Hair follicle dermal papilla cell (primary cell): ENCODE data around the gene C4A. TPM values are rescaled to one million over a fixed set of nuclear protein-coding genes. Genes with fewer than 3 reads are reported as not detected.

Experiments used
- small RNA-seq: library from RNA; depleted of rRNA; stranded (forward); fragments of <200 nt; gene quantifications from one replicate; pipeline ENCODE3, GENCODE V24; 2012
- total RNA-seq: library from RNA; depleted of rRNA; stranded (reverse); fragments of >200 nt; gene quantifications from 2 replicates; pipeline ENCODE4 v1.2.3, GENCODE V29; 2012

Gene C4A
- total RNA-seq, result 4.9 and 6.8 TPM in 2 replicates

GRCh38 chr6:31981744-31982143, at the start of gene C4A:
C4A (plus strand) TSS chr6:31982057; CDS start chr6:31982108, 51 bp downstream.

GRCh38 chr6:31945507-31946369, 36.1 kb upstream of the C4A start, which contains the start of gene CFB:
CFB (plus strand) TSS chr6:31946095; CDS start chr6:31946222, 127 bp downstream.

GRCh38 chr6:31958741-31959739, 22.8 kb upstream of the C4A start, which contains the start of the genes NELFE and SKIC2:
NELFE (minus strand) TSS chr6:31958971; CDS start chr6:31958446, 525 bp downstream.
SKIC2 (plus strand) TSS chr6:31959175; CDS start chr6:31959193, 18 bp downstream.

GRCh38 chr6:31971993-31972708, 9.7 kb upstream of the C4A start, which contains the start of gene DXO:
DXO (minus strand) TSS chr6:31972138; CDS start chr6:31971675, 463 bp downstream.

GRCh38 chr6:32014547-32014946, 32.7 kb downstream of the C4A start, which contains the start of gene C4B:
C4B (plus strand) TSS chr6:32014795; CDS start chr6:32014846, 51 bp downstream.

GRCh38 chr6:32037598-32038524, 56.0 kb downstream of the C4A start, which contains the start of gene CYP21A2:
CYP21A2 (plus strand) TSS chr6:32038415; CDS start chr6:32038423, 8 bp downstream.

Small RNA genes lying within 50 kb of the gene (small RNA-seq; reads per million reads assigned to genes)
- not detected for gene AL645922.1

Other genes with a start within 250 kb of the C4A start
- 499 and 664 TPM in 2 replicates for gene CLIC1, start 245.5 kb upstream of the C4A start, total RNA-seq
- 9.6 and 11.7 TPM in 2 replicates for gene MSH5, start 242.1 kb upstream of the C4A start, total RNA-seq
- 0.61 TPM in 1 of 2 replicates, not detected in the other for gene SAPCD1, start 219.4 kb upstream of the C4A start, total RNA-seq
- under 0.01 and 0.97 TPM in 2 replicates for gene VWA7, start 204.7 kb upstream of the C4A start, total RNA-seq
- 48.5 and 60.0 TPM in 2 replicates for gene VARS1, start 186.3 kb upstream of the C4A start, total RNA-seq
- gene LSM2, start 175.1 kb upstream of the C4A start, total RNA-seq, result 15.1 and 19.4 TPM in 2 replicates
- 0.73 and 0.97 TPM in 2 replicates for gene HSPA1L, start 166.8 kb upstream of the C4A start, total RNA-seq
- gene HSPA1A, start 166.5 kb upstream of the C4A start, total RNA-seq, result 148 and 178 TPM in 2 replicates
- gene HSPA1B, start 154.3 kb upstream of the C4A start, total RNA-seq, result 149 and 152 TPM in 2 replicates
- 74.3 and 76.3 TPM in 2 replicates for gene NEU1, start 119.2 kb upstream of the C4A start, total RNA-seq
- not detected in 2 replicates for gene SLC44A4, start 103.1 kb upstream of the C4A start, total RNA-seq
- 55.6 and 57.8 TPM in 2 replicates for gene EHMT2, start 84.4 kb upstream of the C4A start, total RNA-seq
- 2.3 and 4.4 TPM in 2 replicates for gene ZBTB12, start 80.0 kb upstream of the C4A start, total RNA-seq
- gene C2, start 54.3 kb upstream of the C4A start, total RNA-seq, result 2.1 and 3.3 TPM in 2 replicates
- 13.5 and 31.3 TPM in 2 replicates for gene CFB, start 36.0 kb upstream of the C4A start, total RNA-seq
- gene NELFE, start 23.1 kb upstream of the C4A start, total RNA-seq, result 81.9 and 97.9 TPM in 2 replicates
- gene SKIC2, start 22.9 kb upstream of the C4A start, total RNA-seq, result 47.5 and 61.8 TPM in 2 replicates
- gene DXO, start 9.9 kb upstream of the C4A start, total RNA-seq, result 21.1 and 21.3 TPM in 2 replicates
- 2.1 and 2.8 TPM in 2 replicates for gene C4B, start 32.7 kb downstream of the C4A start, total RNA-seq
- 0.12 TPM in 1 of 2 replicates, not detected in the other for gene CYP21A2, start 56.4 kb downstream of the C4A start, total RNA-seq
- 4.1 and 7.4 TPM in 2 replicates for gene TNXB, start 127.3 kb downstream of the C4A start, total RNA-seq
- gene ATF6B, start 146.2 kb downstream of the C4A start, total RNA-seq, result 19.3 and 30.8 TPM in 2 replicates
- 5.5 TPM in 2 replicates for gene FKBPL, start 148.2 kb downstream of the C4A start, total RNA-seq
- 0.16 TPM in 1 of 2 replicates, not detected in the other for gene PRRT1, start 169.9 kb downstream of the C4A start, total RNA-seq
- gene PPT2, start 172.1 kb downstream of the C4A start, total RNA-seq, result 9.9 and 11.5 TPM in 2 replicates
- 0.97 and 1.9 TPM in 2 replicates for gene EGFL8, start 182.5 kb downstream of the C4A start, total RNA-seq
- gene AGPAT1, start 194.0 kb downstream of the C4A start, total RNA-seq, result 28.1 and 37.0 TPM in 2 replicates
- gene RNF5, start 196.3 kb downstream of the C4A start, total RNA-seq, result 24.7 and 44.4 TPM in 2 replicates
- gene AGER, start 202.2 kb downstream of the C4A start, total RNA-seq, result 0.16 TPM in 1 of 2 replicates, not detected in the other
- gene PBX2, start 208.1 kb downstream of the C4A start, total RNA-seq, result 28.9 and 34.7 TPM in 2 replicates
- 3.1 and 4.7 TPM in 2 replicates for gene GPSM3, start 210.6 kb downstream of the C4A start, total RNA-seq
- 0.12 and 0.49 TPM in 2 replicates for gene NOTCH4, start 242.0 kb downstream of the C4A start, total RNA-seq